T-helper 22 cell (primary cell): ENCODE results near the gene GLDC.

Experiments used
- DNase-seq: peaks from one replicate; pipeline ENCODE4 v3.0.0-alpha.2; 2020; ENCODE audit warnings: low read depth

The GLDC gene

DNA sequence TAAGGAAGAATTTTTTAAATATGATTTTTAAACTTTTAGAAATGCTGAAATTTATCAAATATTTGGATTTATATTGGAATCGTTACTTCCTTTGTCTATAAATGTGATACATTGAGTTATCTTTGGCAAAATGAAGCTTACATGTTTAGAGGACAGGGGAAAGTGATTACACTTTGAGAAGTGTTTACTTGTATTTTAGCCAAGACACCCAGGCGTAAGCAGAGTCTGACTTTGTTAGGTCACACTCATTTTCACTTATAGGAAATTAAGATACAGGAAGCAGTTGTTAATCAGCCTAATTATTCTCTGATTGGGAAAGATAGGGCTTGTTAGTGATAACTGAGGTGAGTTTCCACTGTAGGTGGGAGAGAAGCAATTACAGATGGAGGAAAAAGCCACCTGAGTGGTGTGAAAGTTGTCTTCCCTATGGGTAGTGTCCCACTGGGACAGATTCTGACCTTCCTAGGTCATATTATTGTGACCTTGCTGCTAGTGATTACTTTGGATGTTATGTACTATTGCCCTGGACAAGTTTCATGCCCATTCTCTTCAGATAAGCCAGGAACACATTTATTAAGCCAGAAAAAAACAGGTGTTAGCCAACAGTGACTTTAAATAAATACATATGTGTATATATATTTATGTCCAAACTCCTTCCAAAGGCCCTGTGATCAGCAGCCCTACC is 143.9 kb downstream of the GLDC start:
- no peak for DNase-seq

GRCh38 chr9:6498982-6499381 is 146.5 kb downstream of the GLDC start:
- DNase-seq: no peak

- no peak for DNase-seq
Observed at GRCh38 chr9:6495466-6495865, 150.1 kb downstream of the GLDC start.

DNA sequence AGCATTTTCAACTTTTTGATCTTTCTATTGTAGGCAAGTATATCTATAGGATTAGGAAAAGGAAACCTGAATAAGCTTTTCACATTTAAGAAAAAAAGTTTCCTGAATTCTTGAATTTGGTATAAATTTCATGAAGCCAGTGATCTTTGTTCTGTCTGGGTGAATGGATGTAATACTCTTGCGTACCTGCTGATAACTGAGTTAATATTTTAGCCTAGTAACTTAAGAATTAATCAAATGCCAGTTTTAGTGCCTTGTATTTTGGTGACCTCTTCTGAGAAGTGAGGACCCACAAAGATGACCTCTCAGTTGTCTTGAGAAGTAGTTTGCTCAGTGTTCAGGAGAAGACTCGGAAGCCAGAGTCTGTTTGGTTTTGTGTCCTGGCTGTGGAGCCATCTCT is 154.7 kb downstream of the GLDC start:
- DNase-seq: no peak

GRCh38 chr9:6489099-6489498 is 156.4 kb downstream of the GLDC start:
- no peak for DNase-seq

GRCh38 chr9:6488395-6488794 is 157.1 kb downstream of the GLDC start:
- DNase-seq: no peak

DNA sequence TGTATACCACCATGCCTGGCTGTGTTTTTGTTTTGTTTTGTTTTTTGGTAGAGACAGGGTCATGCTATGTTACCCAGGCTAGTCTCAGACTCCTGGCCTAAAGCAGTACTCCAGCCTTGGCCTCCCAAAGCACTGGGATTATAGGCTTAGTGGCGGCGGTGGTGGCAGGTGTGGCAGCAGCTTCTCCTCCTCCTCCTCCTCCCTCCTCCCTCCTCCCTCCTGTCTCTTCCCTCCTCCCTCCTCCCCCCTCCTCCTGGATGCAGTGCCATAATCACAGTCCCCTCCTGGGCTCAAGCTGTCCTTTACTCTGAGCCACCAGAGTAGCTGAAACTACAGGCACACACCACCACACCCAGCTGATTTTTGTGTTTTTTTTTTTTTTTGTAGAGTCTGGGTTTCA is 161.3 kb downstream of the GLDC start:
- no peak for DNase-seq
